Measurements from ENCODE around the gene C1orf198.

Gene C1orf198

GRCh38 chr1:230898144-230898543, 29.8 kb upstream of the C1orf198 start:
- H2AFZ ChIP-seq (ENCODE audit: low read depth, low read length) = no peak overlapping the region
- H3K27ac ChIP-seq (ENCODE audit: low read length) = no peak overlapping the region
- no peaks in the 10 kb centered on the region for H3K36me3 ChIP-seq (replicated peaks; ENCODE audit: low read depth, low read length)
- TF ChIP-seq EZH2phosphoT487 (IDR thresholded peaks at IDR 0.05; ENCODE audit: low read depth) = no peak
- TF ChIP-seq, protein P1, sequence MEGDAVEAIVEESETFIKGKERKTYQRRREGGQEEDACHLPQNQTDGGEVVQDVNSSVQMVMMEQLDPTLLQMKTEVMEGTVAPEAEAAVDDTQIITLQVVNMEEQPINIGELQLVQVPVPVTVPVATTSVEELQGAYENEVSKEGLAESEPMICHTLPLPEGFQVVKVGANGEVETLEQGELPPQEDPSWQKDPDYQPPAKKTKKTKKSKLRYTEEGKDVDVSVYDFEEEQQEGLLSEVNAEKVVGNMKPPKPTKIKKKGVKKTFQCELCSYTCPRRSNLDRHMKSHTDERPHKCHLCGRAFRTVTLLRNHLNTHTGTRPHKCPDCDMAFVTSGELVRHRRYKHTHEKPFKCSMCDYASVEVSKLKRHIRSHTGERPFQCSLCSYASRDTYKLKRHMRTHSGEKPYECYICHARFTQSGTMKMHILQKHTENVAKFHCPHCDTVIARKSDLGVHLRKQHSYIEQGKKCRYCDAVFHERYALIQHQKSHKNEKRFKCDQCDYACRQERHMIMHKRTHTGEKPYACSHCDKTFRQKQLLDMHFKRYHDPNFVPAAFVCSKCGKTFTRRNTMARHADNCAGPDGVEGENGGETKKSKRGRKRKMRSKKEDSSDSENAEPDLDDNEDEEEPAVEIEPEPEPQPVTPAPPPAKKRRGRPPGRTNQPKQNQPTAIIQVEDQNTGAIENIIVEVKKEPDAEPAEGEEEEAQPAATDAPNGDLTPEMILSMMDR (IDR thresholded peaks at IDR 0.05; ENCODE audit: low read depth, low read length) = no peak
- H3K9me3 ChIP-seq (ENCODE audit: insufficient read depth, low read length) = no peaks in the 10 kb centered on the region
- no peak overlapping the region for H3K9ac ChIP-seq (ENCODE audit: low read length)
- H3K4me3 ChIP-seq (ENCODE audit: low read length) = no peak overlapping the region
- no peak overlapping the region for H3K4me2 ChIP-seq (ENCODE audit: low read length)
- H3K4me1 ChIP-seq (ENCODE audit: low read length) = no peaks in the 10 kb centered on the region
- H3K79me2 ChIP-seq (ENCODE audit: low read length) = no peaks in the 10 kb centered on the region
- no peaks in the 10 kb centered on the region for H3K27me3 ChIP-seq (ENCODE audit: low read depth, low read length)
- H4K20me1 ChIP-seq (ENCODE audit: insufficient read depth, low read length) = no peaks in the 10 kb centered on the region

GRCh38 chr1:230896779-230897178, 28.5 kb upstream of the C1orf198 start:
- no peaks in the 10 kb centered on the region for H3K36me3 ChIP-seq (replicated peaks; ENCODE audit: low read depth, low read length)
- H3K79me2 ChIP-seq (ENCODE audit: low read length) = no peaks in the 10 kb centered on the region
- H4K20me1 ChIP-seq (ENCODE audit: insufficient read depth, low read length) = no peaks in the 10 kb centered on the region
- TF ChIP-seq, protein P1 (IDR thresholded peaks at IDR 0.05; ENCODE audit: low read depth, low read length) = no peak
- TF ChIP-seq EZH2phosphoT487 (IDR thresholded peaks at IDR 0.05; ENCODE audit: low read depth) = no peak
- no peak overlapping the region for H3K4me2 ChIP-seq (ENCODE audit: low read length)
- no peak overlapping the region for H3K9ac ChIP-seq (ENCODE audit: low read length)
- no peak overlapping the region for H2AFZ ChIP-seq (ENCODE audit: low read depth, low read length)
- H3K4me3 ChIP-seq (ENCODE audit: low read length) = no peak overlapping the region
- H3K9me3 ChIP-seq (ENCODE audit: insufficient read depth, low read length) = no peaks in the 10 kb centered on the region
- H3K27me3 ChIP-seq (ENCODE audit: low read depth, low read length) = no peaks in the 10 kb centered on the region; the same call in 1 of the 2 replicates
- no peak overlapping the region for H3K27ac ChIP-seq (ENCODE audit: low read length)
- H3K4me1 ChIP-seq (ENCODE audit: low read length) = peaks cover 7% of the 10 kb centered on the region

- no peaks in the 10 kb centered on the region; the same call in 1 of the 2 replicates for H3K27me3 ChIP-seq (ENCODE audit: low read depth, low read length)
- TF ChIP-seq, protein P1 (IDR thresholded peaks at IDR 0.05; ENCODE audit: low read depth, low read length) = no peak
- TF ChIP-seq EZH2phosphoT487 (IDR thresholded peaks at IDR 0.05; ENCODE audit: low read depth) = no peak
- H4K20me1 ChIP-seq (ENCODE audit: insufficient read depth, low read length) = no peaks in the 10 kb centered on the region
- no peak overlapping the region for H2AFZ ChIP-seq (ENCODE audit: low read depth, low read length)
- H3K79me2 ChIP-seq (ENCODE audit: low read length) = no peaks in the 10 kb centered on the region
- no peaks in the 10 kb centered on the region for H3K9me3 ChIP-seq (ENCODE audit: insufficient read depth, low read length)
- no peaks in the 10 kb centered on the region for H3K36me3 ChIP-seq (replicated peaks; ENCODE audit: low read depth, low read length)
- H3K9ac ChIP-seq (ENCODE audit: low read length) = no peak overlapping the region
- peaks cover 14% of the 10 kb centered on the region for H3K4me1 ChIP-seq (ENCODE audit: low read length)
- H3K4me2 ChIP-seq (ENCODE audit: low read length) = no peak overlapping the region
- H3K27ac ChIP-seq (ENCODE audit: low read length) = no peak overlapping the region
- no peak overlapping the region for H3K4me3 ChIP-seq (ENCODE audit: low read length)
Measured at GRCh38 chr1:230895452-230895851, 27.1 kb upstream of the C1orf198 start.

- no peak overlapping the region for H3K9ac ChIP-seq (ENCODE audit: low read length)
- H3K9me3 ChIP-seq (ENCODE audit: insufficient read depth, low read length) = no peaks in the 10 kb centered on the region
- H3K4me1 ChIP-seq (ENCODE audit: low read length) = peaks cover 14% of the 10 kb centered on the region
- no peak overlapping the region for H3K4me3 ChIP-seq (ENCODE audit: low read length)
- no peak overlapping the region for H3K27ac ChIP-seq (ENCODE audit: low read length)
- no peak overlapping the region for H2AFZ ChIP-seq (ENCODE audit: low read depth, low read length)
- no peaks in the 10 kb centered on the region for H4K20me1 ChIP-seq (ENCODE audit: insufficient read depth, low read length)
- TF ChIP-seq EZH2phosphoT487 (IDR thresholded peaks at IDR 0.05; ENCODE audit: low read depth) = no peak
- TF ChIP-seq, protein P1 (IDR thresholded peaks at IDR 0.05; ENCODE audit: low read depth, low read length) = no peak
- no peak overlapping the region for H3K4me2 ChIP-seq (ENCODE audit: low read length)
- H3K36me3 ChIP-seq (replicated peaks; ENCODE audit: low read depth, low read length) = no peaks in the 10 kb centered on the region
- H3K27me3 ChIP-seq (ENCODE audit: low read depth, low read length) = no peaks in the 10 kb centered on the region; the same call in 1 of the 2 replicates
- H3K79me2 ChIP-seq (ENCODE audit: low read length) = no peaks in the 10 kb centered on the region
Measured at GRCh38 chr1:230894664-230895063, 26.3 kb upstream of the C1orf198 start.
